ENCODE results near the gene CREB3.

The CREB3 gene

GRCh38 chr9:35749515-35750255 lies 17.2 kb downstream of the CREB3 start:
- no peak for DNase-seq (ENCODE audit: low spot score)

DNA sequence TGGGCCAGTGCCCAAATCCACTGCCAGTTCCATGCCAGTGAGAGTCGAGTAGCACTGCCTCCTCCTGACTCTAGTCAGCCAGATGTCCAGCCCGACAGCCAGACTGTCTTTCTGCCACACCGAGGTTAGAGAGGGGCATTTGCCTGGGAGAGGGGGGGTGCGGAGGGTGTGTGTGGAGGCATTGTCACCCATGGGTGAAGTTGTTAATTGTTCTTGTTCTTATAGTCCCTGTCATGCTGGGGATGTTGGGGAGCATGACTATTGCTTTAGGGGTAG lies 17.7 kb downstream of the CREB3 start:
- no peak for DNase-seq (ENCODE audit: low spot score)

- no peak for DNase-seq (ENCODE audit: low spot score)
Measured at GRCh38 chr9:35753466-35753865, 21.0 kb downstream of the CREB3 start.

- DNase-seq (ENCODE audit: low spot score) = no peak
Measured at GRCh38 chr9:35754264-35754663, 21.8 kb downstream of the CREB3 start, which contains the start of gene MSMP. Gene MSMP (minus strand): TSS chr9:35754276. CDS start chr9:35754129, 147 bp downstream.

DNA sequence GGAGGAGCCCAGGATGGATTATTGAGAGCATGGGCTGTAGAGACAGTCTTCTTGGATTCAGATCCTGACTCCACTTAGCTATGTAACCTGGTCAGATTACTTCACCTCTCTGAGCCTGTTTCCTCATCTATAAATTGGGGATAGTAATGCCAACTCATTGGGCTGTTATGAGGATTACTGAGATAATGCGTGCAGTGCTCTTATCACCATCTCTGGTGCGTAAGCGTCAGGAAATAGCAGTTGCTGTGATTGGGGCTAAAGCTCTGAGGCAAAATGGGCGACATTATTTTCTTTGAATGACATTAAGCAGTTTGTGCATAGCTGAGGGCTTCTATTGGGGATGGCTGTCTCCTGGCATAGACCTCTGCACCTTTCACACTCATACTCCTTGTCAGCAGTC lies 22.6 kb downstream of the CREB3 start:
- DNase-seq (ENCODE audit: low spot score) = no peak

GRCh38 chr9:35756275-35757225 lies 24.1 kb downstream of the CREB3 start:
- DNase-seq (ENCODE audit: low spot score) = peak; percentile 80

DNA sequence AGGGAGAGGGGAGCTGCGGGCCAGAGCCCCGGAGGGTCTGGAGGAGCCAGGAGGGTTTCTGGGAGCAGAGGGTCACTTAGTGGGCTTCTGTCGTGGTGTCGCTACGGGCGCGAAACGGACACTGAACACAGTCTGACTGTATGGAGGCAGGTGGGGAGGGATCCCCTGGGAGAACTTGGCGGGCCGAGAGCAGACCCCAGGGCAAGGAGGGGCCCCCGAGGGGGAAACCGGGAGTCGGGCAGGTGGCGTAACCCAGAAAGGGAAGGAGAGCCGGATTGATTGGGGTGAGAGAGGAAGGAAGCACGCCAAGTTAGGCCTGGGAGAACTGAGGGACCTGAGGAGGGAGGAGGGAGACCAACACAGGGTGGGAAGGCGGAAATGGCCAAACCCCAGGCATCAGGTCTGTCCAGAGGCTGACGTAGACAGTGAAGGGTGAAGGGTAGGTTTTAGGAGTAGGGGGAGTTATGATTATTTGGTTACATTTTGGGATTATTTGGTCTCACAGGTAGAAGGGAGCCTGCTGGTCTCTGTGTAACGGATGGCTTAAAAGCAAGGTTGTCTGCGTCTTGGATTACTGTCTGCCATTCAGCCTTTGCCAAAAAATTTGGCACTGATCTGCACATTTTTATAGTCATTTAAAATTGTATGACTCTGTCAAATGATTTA lies 24.9 kb downstream of the CREB3 start:
- no peak for DNase-seq (ENCODE audit: low spot score)

- no peak for DNase-seq (ENCODE audit: low spot score)
Measured at GRCh38 chr9:35757892-35758275, 25.4 kb downstream of the CREB3 start.

DNA sequence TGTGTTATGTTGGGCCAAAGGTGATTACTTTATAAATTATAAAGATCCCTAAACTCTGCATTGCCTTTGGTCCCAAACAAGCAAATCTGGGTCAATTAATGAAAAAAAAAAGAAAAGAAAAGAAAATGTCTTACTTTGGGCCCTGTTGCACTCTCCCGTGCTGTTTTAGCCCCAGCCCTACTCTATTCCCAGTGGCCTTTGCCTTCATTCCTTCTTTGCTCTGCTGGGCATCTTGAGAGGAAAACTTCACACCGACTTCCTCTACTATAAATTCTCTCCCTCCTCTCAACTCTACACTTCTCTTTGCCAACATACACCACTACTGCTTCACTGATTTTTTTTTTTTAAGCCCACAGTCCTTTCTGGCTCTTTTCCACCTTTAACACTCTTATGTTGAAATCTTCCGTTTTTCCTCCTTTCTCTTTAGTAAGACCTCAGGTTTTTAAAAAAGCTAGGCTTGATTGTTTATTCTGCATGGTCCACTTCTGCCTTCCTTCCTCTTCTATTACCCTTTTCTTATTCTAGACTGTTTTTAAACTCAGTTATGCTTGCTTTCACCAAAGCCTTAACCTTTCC lies 26.1 kb downstream of the CREB3 start:
- DNase-seq (ENCODE audit: low spot score) = no peak

- DNase-seq (ENCODE audit: low spot score) = no peak
Measured at GRCh38 chr9:35759795-35760194, 27.3 kb downstream of the CREB3 start.

GRCh38 chr9:35760651-35761050 lies 28.2 kb downstream of the CREB3 start:
- DNase-seq (ENCODE audit: low spot score) = no peak

GRCh38 chr9:35763181-35763580 lies 30.7 kb downstream of the CREB3 start:
- DNase-seq (ENCODE audit: low spot score) = no peak

DNA sequence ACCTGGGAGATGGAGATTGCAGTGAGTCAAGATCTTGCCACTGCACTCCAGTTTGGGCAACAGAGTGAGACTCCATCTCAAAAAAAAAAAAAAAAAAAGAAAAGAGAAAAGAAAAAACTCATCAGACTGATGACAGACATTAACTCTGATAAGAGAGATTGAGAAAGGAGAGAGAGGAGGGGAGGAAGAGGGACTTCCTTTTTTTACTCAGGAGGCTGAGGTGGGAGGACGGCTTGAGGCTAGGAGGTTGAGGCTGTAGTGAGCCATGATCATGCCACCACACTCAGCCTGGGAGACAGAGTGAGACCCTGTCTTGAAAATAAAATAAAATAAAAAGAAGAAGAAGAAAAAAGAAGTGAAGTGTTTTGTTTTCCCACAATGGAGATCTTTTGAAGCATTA lies 31.3 kb downstream of the CREB3 start:
- no peak for DNase-seq (ENCODE audit: low spot score)

DNA sequence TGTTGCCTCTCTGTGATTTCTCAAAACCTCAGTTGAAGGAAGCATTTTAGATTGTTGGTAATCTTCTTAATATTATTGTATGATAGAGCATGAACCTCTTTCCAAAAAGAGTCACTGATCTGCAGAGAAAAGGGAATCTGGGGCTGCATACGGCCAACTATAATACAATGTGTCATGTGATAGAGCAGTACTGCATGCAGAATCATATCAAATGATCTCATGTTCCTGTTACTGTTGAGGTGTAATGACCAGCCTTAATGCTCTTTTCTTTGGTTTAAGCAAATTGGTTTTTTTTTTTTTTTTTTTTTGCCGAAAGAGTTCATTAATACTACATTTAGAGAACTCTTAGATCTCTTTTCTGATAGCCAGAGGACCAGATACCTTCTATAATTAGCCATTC lies 34.5 kb downstream of the CREB3 start:
- no peak for DNase-seq (ENCODE audit: low spot score)

- DNase-seq (ENCODE audit: low spot score) = no peak
Measured at GRCh38 chr9:35767458-35767857, 35.0 kb downstream of the CREB3 start.

DNA sequence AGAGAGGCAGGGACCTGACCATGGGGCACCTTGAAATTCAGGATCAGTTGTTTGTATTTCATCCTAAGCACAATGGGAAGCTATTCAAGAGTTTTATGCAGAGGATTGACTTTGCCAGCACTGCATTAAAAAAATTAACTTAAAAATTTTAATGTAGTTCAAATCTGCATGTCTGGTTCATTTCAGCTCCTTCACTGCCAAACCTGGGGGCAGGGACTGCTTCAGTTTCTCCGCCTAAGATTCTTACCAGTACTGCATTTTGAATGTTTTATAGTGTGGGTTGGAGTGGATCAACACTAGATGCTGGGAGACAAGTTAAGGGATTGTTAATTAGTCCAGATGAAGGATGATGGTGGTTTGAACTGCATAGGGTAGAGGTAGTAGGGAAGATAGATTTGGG lies 37.3 kb downstream of the CREB3 start:
- DNase-seq (ENCODE audit: low spot score) = no peak

GRCh38 chr9:35771075-35771433 lies 38.6 kb downstream of the CREB3 start:
- no peak for DNase-seq (ENCODE audit: low spot score)

GRCh38 chr9:35771534-35771933 lies 39.1 kb downstream of the CREB3 start:
- DNase-seq (ENCODE audit: low spot score) = no peak

- DNase-seq (ENCODE audit: low spot score) = no peak
Measured at GRCh38 chr9:35771943-35772342, 39.5 kb downstream of the CREB3 start.

- no peak for DNase-seq (ENCODE audit: low spot score)
Measured at GRCh38 chr9:35774907-35775635, 42.6 kb downstream of the CREB3 start.

GRCh38 chr9:35776018-35776417 lies 43.6 kb downstream of the CREB3 start:
- DNase-seq (ENCODE audit: low spot score) = no peak

GRCh38 chr9:35778496-35778895 lies 46.0 kb downstream of the CREB3 start:
- no peak for DNase-seq (ENCODE audit: low spot score)

All from ecto neural progenitor cell (in vitro differentiated cells).